ENCODE results near the gene ROR1.
"Not testable (repeated sequence)": the region's sequence is repeated elsewhere in the genome, so short reads cannot be mapped to it uniquely, and the experiment has no call there.

ROR1 gene

GRCh38 chr1:63821091-63822005 is 47.5 kb downstream of the ROR1 start:
- DNase-seq (ENCODE audit: low read depth in 1 of 2, low spot score in 1 of 2) = no peak

- DNase-seq (ENCODE audit: low read depth in 1 of 2, low spot score in 1 of 2) = no peak
Measured at GRCh38 chr1:63822540-63822939, 48.7 kb downstream of the ROR1 start.

DNA sequence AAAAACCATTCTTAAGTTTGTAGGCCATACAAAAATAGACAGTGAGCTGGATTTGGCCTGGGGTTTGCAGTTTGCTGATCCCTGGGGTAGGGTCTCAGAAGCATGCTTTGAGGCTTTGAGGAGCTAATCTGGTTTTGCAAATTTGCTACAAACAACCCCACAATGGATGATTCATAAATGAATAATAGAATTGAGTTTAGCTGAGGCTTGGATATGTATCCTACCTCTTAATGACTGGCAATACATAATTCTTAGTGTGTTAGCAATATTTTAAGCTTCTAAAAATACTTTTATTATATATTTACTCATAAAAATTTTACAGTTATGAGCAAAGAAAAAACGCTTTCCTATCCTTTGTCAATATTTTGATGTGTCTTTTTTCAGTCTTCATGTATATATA is 50.6 kb downstream of the ROR1 start:
- no peak for DNase-seq (ENCODE audit: low read depth in 1 of 2, low spot score in 1 of 2)

DNA sequence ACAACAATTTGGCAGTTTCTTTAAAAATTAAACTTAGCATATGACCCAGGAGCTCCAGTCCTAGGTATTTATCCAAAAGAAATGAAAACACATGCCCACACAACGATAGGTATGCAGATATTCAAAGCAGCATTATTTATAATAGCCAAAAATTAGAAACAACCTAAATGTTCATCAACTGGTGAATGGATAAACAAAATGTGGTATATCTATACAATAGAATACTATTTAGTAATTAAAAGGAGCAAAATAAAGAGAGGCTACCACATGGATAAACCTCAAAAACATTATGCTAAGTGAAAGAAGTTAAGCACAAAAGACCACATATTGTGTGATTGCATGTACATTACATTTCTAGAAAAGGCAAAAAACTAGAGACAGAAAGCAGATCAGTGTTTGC is 51.3 kb downstream of the ROR1 start:
- no peak for DNase-seq (ENCODE audit: low read depth in 1 of 2, low spot score in 1 of 2)

DNA sequence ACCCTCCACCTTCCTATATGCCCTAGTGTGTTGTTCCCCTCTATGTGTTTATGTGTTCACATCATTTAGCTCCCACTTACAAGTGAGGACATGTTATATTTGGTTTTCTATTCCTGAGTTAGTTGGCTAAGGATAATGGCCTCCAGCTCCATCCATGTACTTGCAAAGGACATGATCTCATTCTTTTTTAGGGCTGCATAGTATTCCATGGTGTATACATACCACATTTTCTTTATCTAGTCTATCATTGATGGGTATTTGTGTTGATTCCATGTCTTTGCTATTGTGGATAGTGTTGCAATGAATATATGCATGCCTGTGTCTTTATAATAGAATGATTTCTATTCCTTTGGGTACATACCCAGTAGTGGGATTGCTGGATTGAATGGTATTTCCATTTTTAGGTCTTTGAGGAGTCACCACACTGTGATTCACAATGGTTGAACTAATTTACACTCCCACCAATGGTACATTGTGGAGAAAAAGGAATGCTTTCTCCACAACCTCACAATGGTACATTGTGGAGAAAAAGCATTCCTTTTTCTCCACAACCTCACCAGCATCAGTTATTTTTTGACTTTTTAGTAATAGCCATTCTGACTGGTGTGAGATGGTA is 52.5 kb downstream of the ROR1 start:
- not testable (repeated sequence) for DNase-seq (ENCODE audit: low read depth in 1 of 2, low spot score in 1 of 2)

DNA sequence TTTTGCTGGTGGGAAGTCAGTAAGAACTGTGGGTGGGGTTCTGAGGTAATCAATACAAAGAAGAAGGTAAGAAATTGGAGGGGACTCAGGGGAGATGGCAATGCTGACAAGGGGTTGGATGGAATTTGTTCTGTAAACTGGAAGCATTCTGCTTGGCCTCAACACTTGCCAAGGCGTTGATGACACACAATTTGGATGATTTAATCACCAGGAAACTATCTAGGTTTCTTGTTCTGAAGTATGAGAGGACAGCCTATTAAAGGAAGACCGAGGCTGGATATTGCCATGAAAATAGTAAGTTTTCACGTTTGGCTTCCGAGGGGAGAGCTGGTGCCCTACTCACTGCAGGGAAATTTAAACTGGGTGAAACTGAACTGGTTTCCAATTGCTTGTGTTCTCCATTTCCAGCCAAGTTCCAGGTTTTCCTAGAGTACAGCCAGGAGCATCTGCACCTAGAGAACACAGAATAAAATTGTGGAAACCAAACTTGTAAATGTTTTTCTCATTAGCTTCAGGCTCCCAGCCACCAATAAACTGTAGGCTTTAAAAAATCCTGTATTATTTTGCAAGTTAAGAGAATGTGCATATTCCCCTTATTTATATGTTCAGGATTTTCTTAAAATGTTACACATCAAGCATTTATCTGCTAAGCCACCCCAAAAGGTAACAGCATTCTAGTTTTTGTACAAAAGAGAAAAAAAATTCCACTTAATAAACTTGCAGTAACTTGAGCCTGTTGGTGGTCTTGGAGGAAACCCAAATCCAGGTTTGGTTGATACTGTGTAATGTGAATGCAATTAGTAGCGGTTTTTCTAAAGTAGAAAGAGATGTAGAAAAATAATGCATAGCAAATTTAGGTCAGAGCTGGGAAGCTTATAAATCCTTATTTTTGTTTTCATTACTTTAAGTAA is 53.8 kb downstream of the ROR1 start:
- DNase-seq (ENCODE audit: low read depth in 1 of 2, low spot score in 1 of 2) = no peak

DNA sequence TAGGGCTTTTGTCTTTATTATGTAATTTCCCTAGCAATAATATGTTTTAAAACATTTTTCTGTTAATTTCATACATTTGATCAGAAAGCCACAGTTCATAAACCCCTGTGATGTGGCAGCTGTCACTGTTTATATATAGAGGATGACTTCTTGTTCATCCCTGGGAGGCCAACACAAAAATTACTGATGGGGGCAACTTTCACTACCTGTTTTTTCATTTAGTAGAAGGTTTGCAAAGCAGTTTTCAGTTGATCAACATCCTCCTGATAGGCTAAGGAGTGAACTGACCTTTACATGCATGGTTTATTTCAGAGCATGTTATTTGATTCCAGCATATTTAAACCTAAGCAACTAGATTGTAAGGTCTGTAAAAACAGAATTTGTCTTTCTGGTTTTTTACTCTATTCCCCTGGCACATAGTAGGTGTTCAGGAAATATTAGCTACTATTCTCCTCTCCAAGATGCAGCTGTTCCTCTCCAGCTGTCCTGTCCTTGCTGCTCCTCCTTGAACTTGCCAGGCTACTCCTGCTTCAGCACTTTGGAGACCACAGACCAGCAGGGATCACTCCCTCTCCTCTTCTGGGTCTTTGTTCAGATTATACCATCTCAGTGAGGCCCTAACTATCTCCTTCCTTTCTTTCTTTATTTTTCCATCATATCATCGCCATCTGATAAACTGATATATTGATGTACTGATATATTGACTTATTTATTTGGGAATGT is 54.7 kb downstream of the ROR1 start:
- no peak for DNase-seq (ENCODE audit: low read depth in 1 of 2, low spot score in 1 of 2)

GRCh38 chr1:63829349-63830327 is 55.8 kb downstream of the ROR1 start:
- DNase-seq (ENCODE audit: low read depth in 1 of 2, low spot score in 1 of 2) = no peak

- no peak for DNase-seq (ENCODE audit: low read depth in 1 of 2, low spot score in 1 of 2)
Measured at GRCh38 chr1:63831409-63831808, 57.6 kb downstream of the ROR1 start.

- no peak for DNase-seq (ENCODE audit: low read depth in 1 of 2, low spot score in 1 of 2)
Measured at GRCh38 chr1:63833363-63834119, 59.7 kb downstream of the ROR1 start.

DNA sequence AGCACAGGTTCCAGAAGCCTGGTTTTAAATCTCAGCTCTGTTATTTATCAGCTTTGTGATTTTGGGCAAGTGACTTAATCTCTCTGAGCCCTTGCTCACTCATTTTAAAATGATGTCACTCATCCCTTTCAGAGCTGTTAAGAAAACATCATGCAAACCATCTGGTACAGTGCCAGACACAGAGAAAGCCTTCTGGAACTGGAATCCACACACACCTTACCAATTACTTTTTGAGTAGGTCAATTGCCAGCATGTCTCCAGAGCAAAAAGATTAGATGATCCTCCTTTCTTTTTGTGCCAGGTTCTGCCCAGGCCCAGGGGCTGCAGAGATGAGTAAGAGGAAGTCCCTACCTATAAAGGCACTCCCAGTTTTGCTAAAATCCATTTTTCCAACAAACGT is 61.3 kb downstream of the ROR1 start:
- no peak for DNase-seq (ENCODE audit: low read depth in 1 of 2, low spot score in 1 of 2)

- no peak for DNase-seq (ENCODE audit: low read depth in 1 of 2, low spot score in 1 of 2)
Measured at GRCh38 chr1:63836374-63836773, 62.6 kb downstream of the ROR1 start.

- DNase-seq (ENCODE audit: low read depth in 1 of 2, low spot score in 1 of 2) = no peak
Measured at GRCh38 chr1:63836830-63837229, 63.0 kb downstream of the ROR1 start.

GRCh38 chr1:63843010-63843409 is 69.2 kb downstream of the ROR1 start:
- DNase-seq (ENCODE audit: low read depth in 1 of 2, low spot score in 1 of 2) = no peak

DNA sequence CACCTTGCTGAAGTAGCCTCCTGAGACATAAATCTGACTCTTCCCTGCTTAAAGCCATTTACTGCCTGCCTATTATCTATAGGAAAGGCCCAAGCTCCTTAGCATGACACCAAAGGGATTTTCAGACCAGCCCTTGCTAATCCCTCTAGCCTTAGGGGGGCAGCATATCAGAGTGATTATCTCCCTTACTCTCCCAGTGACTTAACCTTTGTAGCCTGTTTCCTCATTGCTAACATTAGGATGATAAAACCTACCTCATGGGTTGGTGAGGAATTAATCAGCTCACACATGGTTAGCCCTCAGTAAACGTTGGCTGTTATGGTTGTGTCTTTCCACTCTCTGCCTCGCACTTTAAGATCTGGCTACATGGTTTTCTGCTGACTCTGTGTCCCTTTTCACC is 70.1 kb downstream of the ROR1 start:
- no peak for DNase-seq (ENCODE audit: low read depth in 1 of 2, low spot score in 1 of 2)

GRCh38 chr1:63845346-63845745 is 71.5 kb downstream of the ROR1 start:
- no peak for DNase-seq (ENCODE audit: low read depth in 1 of 2, low spot score in 1 of 2)

GRCh38 chr1:63847308-63847910 is 73.6 kb downstream of the ROR1 start:
- no peak for DNase-seq (ENCODE audit: low read depth in 1 of 2, low spot score in 1 of 2)

DNA sequence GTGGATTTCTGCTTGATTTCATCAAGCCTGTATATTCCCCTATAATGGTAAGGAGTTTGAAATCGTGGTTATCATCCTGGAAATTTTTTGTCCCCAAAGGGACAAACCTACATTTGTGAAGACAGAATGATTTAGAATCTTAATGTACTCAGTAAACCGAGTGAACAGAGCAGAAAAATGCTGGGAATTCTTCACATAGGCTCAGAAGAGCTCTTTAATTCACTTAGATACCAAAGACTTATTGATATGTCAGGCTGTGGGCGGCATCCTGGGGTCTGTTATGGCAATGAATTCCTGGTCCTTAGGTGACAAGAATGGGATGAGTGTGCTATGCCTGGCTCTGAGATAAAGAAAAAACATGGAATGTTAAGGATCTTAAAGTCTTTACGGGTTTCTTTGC is 74.9 kb downstream of the ROR1 start:
- DNase-seq (ENCODE audit: low read depth in 1 of 2, low spot score in 1 of 2) = no peak

GRCh38 chr1:63849149-63849548 is 75.3 kb downstream of the ROR1 start:
- DNase-seq (ENCODE audit: low read depth in 1 of 2, low spot score in 1 of 2) = no peak
